Placental pericyte (primary cell): ENCODE measurements around the gene USPL1. TPM values are rescaled to one million over a fixed set of nuclear protein-coding genes. Genes with fewer than 3 reads are reported as not detected.

Experiments
- small RNA-seq: library from RNA; depleted of rRNA; stranded (forward); fragments of <200 nt; gene quantifications from one replicate; pipeline ENCODE3, GENCODE V24; 2012; ENCODE audit warnings: low replicate concordance
- total RNA-seq: library from RNA; depleted of rRNA; stranded (reverse); fragments of >200 nt; gene quantifications from 2 replicates; pipeline ENCODE4 v1.2.3, GENCODE V29; 2012

USPL1 gene
- total RNA-seq, result 31.1 and 36.3 TPM in 2 replicates

GRCh38 chr13:30617315-30618185, at the start of gene USPL1:
Gene USPL1 (plus strand): TSS chr13:30617920. CDS start chr13:30621141, 3,221 bp downstream.

Small RNA genes lying within 50 kb of the gene (small RNA-seq; reads per million reads assigned to genes)
- not detected for gene RF00017

Other genes with a start within 250 kb of the USPL1 start
- gene UBE2L5, start 195.4 kb upstream of the USPL1 start, total RNA-seq, result not detected in 2 replicates
- gene HMGB1, start 152.0 kb upstream of the USPL1 start, total RNA-seq, result 77.7 and 273 TPM in 2 replicates
- 0.43 and 3.3 TPM in 2 replicates for gene ALOX5AP, start 117.6 kb downstream of the USPL1 start, total RNA-seq